A375 (cell line): ENCODE measurements around the gene RP2. TPM values are rescaled to one million over a fixed set of nuclear protein-coding genes. Genes with fewer than 3 reads are reported as not detected.

Experiments used
- total RNA-seq: library from RNA; depleted of rRNA; stranded (reverse); fragments of >200 nt; shearing (Covaris generic); gene quantifications from 2 replicates; pipeline ENCODE4 v1.2.3, GENCODE V29; 2014; rRNA removed

Gene RP2
- 4.0 and 5.1 TPM in 2 replicates for total RNA-seq

DNA sequence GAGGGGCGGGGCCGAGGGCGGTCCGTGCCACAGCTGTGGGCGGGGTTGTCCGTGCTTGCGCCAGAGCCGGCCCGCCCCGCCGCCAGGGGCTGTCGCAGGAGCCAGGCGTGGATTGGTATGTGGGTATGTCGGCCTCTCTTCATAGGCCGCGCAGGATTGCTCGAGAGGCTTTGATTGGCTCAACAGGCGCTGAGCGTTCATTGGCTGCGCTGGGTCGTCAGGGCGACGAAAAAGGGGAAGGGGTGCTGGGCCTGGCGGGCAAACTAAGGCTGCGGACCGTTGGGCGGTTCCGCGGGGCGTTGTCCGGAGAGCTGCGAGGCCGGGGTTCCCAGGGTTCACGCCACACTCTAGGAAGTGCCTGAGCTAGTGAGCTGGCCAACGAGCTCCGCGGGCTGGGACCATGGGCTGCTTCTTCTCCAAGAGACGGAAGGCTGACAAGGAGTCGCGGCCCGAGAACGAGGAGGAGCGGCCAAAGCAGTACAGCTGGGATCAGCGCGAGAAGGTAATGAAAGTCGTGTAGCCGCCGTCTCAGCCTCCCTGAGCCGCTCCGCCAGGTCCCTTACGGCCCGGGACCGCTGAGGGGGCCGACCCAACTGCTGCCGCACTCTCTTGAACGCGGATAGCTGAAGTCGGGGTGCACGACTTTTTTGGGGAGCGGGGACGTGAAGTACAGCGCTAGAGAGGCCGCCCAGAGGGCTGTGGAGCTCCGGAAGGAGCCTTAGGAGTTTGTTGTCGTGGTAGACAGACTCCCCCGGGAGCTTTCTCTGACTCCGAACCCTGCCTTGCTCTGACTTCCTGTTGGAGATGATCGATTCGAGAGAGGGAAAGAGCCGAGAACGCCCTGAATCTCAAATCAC lies at the start of gene RP2:
TSS of gene RP2 (plus strand) at position 343 of the 857 bp plus-strand sequence. CDS start at position 401, 58 bp downstream.

DNA sequence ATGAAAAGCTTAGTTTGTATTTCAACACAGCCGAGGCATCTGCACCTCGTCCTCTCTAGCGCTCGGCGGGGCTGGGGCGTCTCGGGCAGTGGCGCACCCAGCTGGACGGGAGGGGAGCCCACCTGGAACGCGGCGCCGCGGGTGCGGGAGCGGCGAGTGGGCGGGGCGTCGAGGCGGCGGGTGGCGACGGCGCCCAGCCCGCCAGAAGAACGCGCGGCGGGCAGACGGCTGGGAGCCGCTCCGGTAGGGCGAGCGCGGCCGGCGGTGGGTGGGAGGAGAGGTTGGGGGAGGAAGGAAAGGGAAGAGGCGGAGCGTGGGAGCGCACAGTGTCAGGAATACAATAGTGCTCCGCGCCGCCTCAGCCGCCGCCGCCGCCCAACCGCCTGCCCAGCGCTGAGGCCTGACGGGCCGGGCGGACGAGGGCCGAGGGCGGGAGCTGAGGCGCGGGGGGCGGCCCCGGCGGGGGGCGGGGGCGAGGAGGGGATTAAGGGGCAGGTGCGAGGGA lies 75.3 kb downstream of the RP2 start, which contains the start of gene JADE3:
TSS of gene JADE3 (plus strand) at position 324 of the 505 bp plus-strand sequence. CDS start 72,474 bp downstream, outside the sequence.

Other genes starting within 250 kb of the RP2 start
- 22.7 and 23.6 TPM in 2 replicates for gene SLC9A7, start 77.9 kb upstream of the RP2 start, total RNA-seq
- 3.7 and 4.9 TPM in 2 replicates for gene JADE3, start 75.4 kb downstream of the RP2 start, total RNA-seq
- 0.19 TPM in 1 of 2 replicates, not detected in the other for gene RGN, start 241.4 kb downstream of the RP2 start, total RNA-seq